Activated CD4-positive, alpha-beta T cell treated with anti-CD3 and anti-CD28 coated beads, Interleukin-2, Interleukin-4, amounts not matched to agents 100 ng/mL and 50 ng/mL, durations not matched to agents 16 hours and 8 hours (primary cell): ENCODE measurements around the gene WDR18.

Experiments
- DNase-seq: peaks from one replicate; pipeline ENCODE4 v3.0.0-alpha.2; 2020; ENCODE audit warnings: low spot score

WDR18 gene

DNA sequence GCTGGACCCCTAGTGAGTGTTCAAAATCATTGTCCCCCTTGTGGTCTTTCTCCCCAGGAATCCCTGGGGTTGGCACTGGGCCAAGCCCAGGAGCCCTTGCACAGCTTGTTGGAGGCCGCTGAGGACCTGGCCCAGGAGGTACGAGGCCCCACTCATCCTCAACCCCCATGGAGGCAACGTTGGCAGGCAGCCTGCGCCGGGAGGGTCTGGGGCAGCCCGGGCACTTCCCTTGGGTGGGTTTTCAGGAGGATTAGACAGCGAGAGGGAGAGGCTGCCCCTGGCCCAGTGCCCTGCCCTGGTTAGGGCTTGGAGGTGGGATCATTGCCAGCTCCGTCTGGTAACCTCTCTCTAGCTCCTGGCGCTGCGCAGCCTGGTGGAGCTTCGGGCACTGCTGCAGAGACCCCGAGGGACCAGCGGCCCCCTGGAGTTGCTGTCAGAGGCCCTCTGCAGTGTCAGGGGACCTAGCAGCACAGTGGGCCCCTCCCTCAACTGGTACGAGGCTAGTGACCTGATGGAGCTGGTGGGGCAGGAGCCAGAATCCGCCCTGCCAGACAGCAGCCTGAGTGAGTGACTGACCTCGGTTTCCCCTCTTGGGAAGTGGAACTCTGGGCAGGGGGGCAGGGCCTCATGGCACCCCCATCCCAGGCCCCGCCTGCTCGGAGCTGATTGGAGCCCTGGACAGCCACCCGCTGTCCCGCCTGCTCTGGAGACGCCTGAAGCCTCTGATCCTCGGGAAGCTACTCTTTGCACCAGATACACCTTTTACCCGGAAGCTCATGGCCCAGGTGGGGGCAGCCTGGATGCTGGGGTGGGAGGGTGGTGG is 58.8 kb downstream of the WDR18 start:
- DNase-seq: no peak
